SK-N-MC (cell line): ENCODE data around the gene CCDC57.

Experiments
- DNase-seq: peaks from one replicate; pipeline ENCODE4 v3.0.0-alpha.2; 2011; ENCODE audit warnings: low read depth, low spot score
- H3K27ac ChIP-seq: fragments of 200-600 bp; sonication (generic); 2 replicates; pipeline ENCODE4 v1.5.1; 2016; ENCODE audit warnings: mixed run types
- H3K36me3 ChIP-seq: fragments of 200-600 bp; sonication (generic); 2 replicates; pipeline ENCODE4 v1.6.1; 2017; ENCODE audit warnings: antibody characterized with exemption, low read length, mixed read lengths; ENCODE audit not compliant: insufficient read depth
- H3K4me3 ChIP-seq: fragments of 200-600 bp; sonication (generic); 2 replicates; pipeline ENCODE4 v1.5.1; 2016
- H3K9ac ChIP-seq: fragments of 200-600 bp; sonication (generic); 2 replicates; pipeline ENCODE4 v1.8.0; 2017; ENCODE audit warnings: mixed run types, mixed read lengths; ENCODE audit not compliant: insufficient read length
- H3K9me3 ChIP-seq: fragments of 200-600 bp; sonication (generic); 2 replicates; pipeline ENCODE4 v1.6.1; 2017; ENCODE audit warnings: low read depth, mild to moderate bottlenecking, antibody characterized with exemption, low read length, moderate library complexity, mixed read lengths
- EZH2 ChIP-seq: fragments of 200-600 bp; sonication (generic); IDR thresholded peaks from one replicate; pipeline ENCODE4 v1.6.1; 2017; ENCODE audit warnings: antibody characterized with exemption
- FOXP2 ChIP-seq: optimal IDR thresholded peaks from 2 replicates; pipeline ENCODE3; 2011; ENCODE audit warnings: mild to moderate bottlenecking, moderate library complexity; ENCODE audit not compliant: insufficient read depth; ENCODE audit errors: extremely low read length, control extremely low read depth
- POLR2AphosphoS5 ChIP-seq: IDR thresholded peaks from 2 replicates; pipeline ENCODE4 v1.6.1; 2012; ENCODE audit warnings: mild to moderate bottlenecking, low read depth, low read length, borderline replicate concordance

The CCDC57 gene

DNA sequence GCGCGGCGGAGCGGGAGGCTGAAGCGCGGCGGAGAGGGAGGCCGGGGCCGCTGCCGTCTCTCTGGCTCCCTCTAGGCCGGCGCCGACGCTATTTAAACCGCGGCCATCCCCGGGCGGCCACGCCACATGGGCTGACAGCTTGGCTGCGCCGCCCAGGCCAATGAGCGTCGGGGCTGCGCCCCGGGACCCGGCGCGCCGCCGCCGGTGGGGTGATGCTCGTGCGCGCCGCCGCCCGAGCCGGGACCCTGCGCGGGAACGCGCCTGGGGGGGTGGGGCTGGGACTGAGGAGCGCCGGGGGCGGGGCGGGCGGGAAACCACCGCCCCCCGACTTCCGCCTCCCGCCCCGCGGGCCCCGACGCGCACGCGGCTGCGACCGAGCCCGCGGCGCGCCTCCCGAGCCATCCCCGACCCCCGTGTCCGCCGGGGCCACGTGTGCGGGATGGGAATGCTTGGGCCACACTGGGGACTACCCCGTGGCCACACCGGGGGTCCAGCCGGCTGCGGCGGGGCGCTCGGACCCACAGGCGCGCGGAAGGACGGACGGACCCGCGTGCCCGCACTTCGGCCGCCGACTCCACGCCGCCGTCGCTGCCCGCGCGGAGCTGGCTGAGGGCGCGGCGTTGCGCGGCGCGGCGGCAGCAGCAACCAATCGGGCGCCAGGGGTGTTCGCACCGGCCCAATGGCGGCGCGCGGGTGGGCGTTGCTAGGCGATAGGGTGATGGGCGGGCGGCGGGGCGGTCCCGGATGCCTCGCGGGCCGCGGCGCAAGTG lies 114.3 kb downstream of the CCDC57 start, which contains the start of gene FASN:
TSS of gene FASN (minus strand) at position 68 of the 770 bp plus-strand sequence. CDS start 1,791 bp downstream, outside the sequence.
- TF ChIP-seq POLR2AphosphoS5 (peak; percentile 88), EZH2 (no peak)
- no peaks in the 10 kb centered on the region for H3K9me3 ChIP-seq
- peaks cover 26% of the 10 kb centered on the region for H3K36me3 ChIP-seq
- H3K4me3 ChIP-seq: peak within 1 kb of the TSS; percentile 91
- no peak for DNase-seq
- peak within 1 kb of the TSS; percentile 97 for H3K9ac ChIP-seq
- H3K27ac ChIP-seq: peak within 1 kb of the TSS; percentile 96

GRCh38 chr17:82097919-82098168 lies 114.8 kb downstream of the CCDC57 start:
- no peak for DNase-seq
- Histone ChIP-seq H3K27ac (peak overlapping the region; percentile 92), H3K9me3 (no peaks in the 10 kb centered on the region), H3K36me3 (peaks cover 31% of the 10 kb centered on the region), H3K9ac (peak overlapping the region; percentile 97), H3K4me3 (peak overlapping the region; percentile 91)
- no peak for TF ChIP-seq FOXP2
- TF ChIP-seq EZH2: no peak
- TF ChIP-seq POLR2AphosphoS5: no peak

DNA sequence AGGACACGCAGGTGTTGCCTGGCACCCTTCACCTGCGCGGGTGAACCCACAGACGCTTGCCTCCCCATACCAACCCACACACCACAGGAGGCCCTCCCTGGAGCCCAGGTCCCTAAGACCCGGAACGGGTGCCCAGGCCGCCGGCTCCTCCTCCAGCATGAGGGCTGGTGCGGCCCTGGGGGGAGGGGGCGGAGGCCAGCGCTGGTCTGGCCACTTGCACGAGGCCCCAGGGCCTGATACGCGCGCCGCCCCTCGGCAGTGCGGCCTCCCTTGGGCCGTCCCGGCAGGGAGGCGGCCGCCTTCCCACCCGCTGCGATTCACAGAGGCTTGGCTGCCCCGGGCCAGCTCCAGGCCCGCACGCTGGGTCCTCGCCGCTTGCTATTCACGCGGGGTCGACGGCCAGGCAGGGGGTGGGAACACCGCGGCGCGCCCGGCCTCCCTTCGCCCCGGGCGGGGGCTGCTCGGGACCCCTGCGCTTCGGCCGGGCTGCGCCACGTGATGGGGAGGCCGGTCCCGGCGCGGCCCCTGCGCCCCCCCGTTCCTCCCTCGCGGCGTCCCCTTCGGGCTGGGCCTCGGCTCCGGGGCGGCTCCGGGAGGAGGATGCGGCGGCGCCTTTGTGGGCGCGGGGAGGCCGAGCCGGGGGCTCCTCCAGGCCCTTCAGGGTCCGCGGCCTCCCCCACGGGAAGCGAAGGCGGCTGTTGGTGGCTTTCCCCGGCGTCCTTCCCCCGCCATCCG lies 115.3 kb downstream of the CCDC57 start:
- no peak for DNase-seq
- TF ChIP-seq POLR2AphosphoS5: no peak
- TF ChIP-seq EZH2: no peak
- no peak for TF ChIP-seq FOXP2
- peak overlapping the region; percentile 97 for H3K9ac ChIP-seq
- peak overlapping the region; percentile 92 for H3K27ac ChIP-seq
- H3K4me3 ChIP-seq: peak overlapping the region; percentile 91
- H3K9me3 ChIP-seq: no peaks in the 10 kb centered on the region
- H3K36me3 ChIP-seq: peaks cover 36% of the 10 kb centered on the region

- H3K9ac ChIP-seq: peak overlapping the region; percentile 97
- DNase-seq: no peak
- no peaks in the 10 kb centered on the region for H3K9me3 ChIP-seq
- TF ChIP-seq EZH2 (no peak), FOXP2 (no peak), POLR2AphosphoS5 (no peak; the same call in 1 of the 2 replicates)
- peak overlapping the region; percentile 92 for H3K27ac ChIP-seq
- peak overlapping the region; percentile 91 for H3K4me3 ChIP-seq
- peaks cover 42% of the 10 kb centered on the region for H3K36me3 ChIP-seq
Observed at GRCh38 chr17:82096709-82097183, 115.9 kb downstream of the CCDC57 start.

GRCh38 chr17:82095777-82096708 lies 116.6 kb downstream of the CCDC57 start:
- DNase-seq: no peak
- Histone ChIP-seq H3K27ac (peak overlapping the region; percentile 92; the same call in 1 of the 2 replicates), H3K9me3 (no peaks in the 10 kb centered on the region), H3K9ac (peak overlapping the region; percentile 97), H3K36me3 (peaks cover 49% of the 10 kb centered on the region), H3K4me3 (peak overlapping the region; percentile 91)
- TF ChIP-seq POLR2AphosphoS5 (no peak; the same call in 1 of the 2 replicates), EZH2 (no peak), FOXP2 (no peak)

DNA sequence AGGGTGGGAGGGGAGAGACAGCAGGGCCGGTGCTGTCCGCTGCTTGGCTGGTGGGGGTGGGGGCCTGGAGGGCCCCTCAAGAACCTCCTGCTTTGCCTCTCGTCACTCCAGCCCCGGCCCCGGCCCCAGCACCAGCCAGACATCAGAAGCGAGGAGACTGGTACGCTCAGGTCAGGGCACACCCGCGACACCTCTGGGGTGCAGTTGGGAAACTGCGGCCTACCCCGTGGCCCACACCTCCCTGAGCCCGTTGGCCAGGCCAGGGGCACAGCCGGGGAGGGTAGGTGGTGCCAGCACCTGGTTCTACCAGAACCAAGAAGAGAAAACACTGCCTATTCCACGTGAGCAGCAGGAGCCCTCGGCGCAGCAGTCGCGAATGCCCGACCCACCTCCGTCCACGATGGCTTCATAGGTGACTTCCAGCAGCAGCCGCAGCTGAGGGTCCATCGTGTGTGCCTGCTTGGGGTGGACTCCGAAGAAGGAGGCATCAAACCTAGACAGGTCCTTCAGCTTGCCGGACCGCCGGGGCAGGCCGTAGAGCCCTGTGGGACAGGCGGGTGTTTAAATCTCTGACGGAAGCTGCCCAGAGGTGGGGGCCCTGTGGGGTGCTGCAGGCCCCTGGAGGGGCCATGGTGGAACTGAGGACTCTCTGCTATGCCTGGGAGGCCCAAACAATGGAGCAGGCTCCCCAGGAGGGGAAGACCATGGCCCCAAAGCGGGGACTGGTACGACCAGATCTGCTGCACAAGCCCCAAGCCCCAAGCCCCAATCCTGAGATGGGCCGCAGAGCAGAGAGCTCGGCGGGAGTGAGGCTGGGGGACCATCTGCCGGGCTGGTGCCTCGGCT lies 117.5 kb downstream of the CCDC57 start:
- no peaks in the 10 kb centered on the region for H3K9me3 ChIP-seq
- peak overlapping the region; percentile 97 for H3K9ac ChIP-seq
- no peak for TF ChIP-seq EZH2
- TF ChIP-seq POLR2AphosphoS5: no peak
- no peak for TF ChIP-seq FOXP2
- no peak for DNase-seq
- H3K4me3 ChIP-seq: peak overlapping the region; percentile 91
- H3K27ac ChIP-seq: peak overlapping the region; percentile 49; the same call in 1 of the 2 replicates
- peaks cover 58% of the 10 kb centered on the region for H3K36me3 ChIP-seq
